Esophagus muscularis mucosa (tissue), 4 donors: ENCODE results near the gene DOCK3. TPM values are rescaled to one million over a fixed set of nuclear protein-coding genes. Genes with fewer than 3 reads are reported as not detected.
"Not testable (repeated sequence)": the region's sequence is repeated elsewhere in the genome, so short reads cannot be mapped to it uniquely, and the experiment has no call there.

Experiments
- DNase-seq: peaks from one replicate; pipeline ENCODE4 v3.0.0-alpha.2; 2017; ENCODE audit errors: extremely low spot score
- H3K27ac ChIP-seq, 4 donors: fragments of 200-600 bp; sonication (generic); replicated peaks in 1 of 4; 1 replicate in 3 of 4; 2 replicates in 1 of 4; pipeline ENCODE4 v1.5.1; 2016 to 2019; ENCODE audit warnings: mild to moderate bottlenecking in 1 of 4
- H3K27me3 ChIP-seq, 4 donors: fragments of 200-600 bp; sonication (generic); one replicate each; pipeline versions ENCODE4 v1.5.1 to v1.6.0; 2016 to 2019
- H3K36me3 ChIP-seq, 4 donors: fragments of 200-600 bp; sonication (generic); one replicate each; pipeline ENCODE4 v1.5.1; 2016 to 2019
- H3K4me1 ChIP-seq, 4 donors: fragments of 200-600 bp; sonication (generic); one replicate each; pipeline ENCODE4 v1.5.1; 2016 to 2019
- H3K4me3 ChIP-seq, 4 donors: fragments of 200-600 bp; sonication (generic); 1 replicate in 2 of 4; 2 replicates in 2 of 4; pipeline ENCODE4 v1.5.1; 2016 to 2019; ENCODE audit warnings: mild to moderate bottlenecking in 4 of 4, moderate library complexity in 1 of 4
- H3K9me3 ChIP-seq, 4 donors: fragments of 200-600 bp; sonication (generic); 1 replicate in 3 of 4; 2 replicates in 1 of 4; pipeline ENCODE4 v1.5.1; 2016 to 2019
- EP300 ChIP-seq: sonication (generic); formaldehyde crosslinking; IDR thresholded peaks from one replicate; pipeline ENCODE4 v1.6.1; 2017; ENCODE audit warnings: antibody characterized with exemption
- POLR2A ChIP-seq: fragments of 450-650 bp; IDR thresholded peaks from one replicate; pipeline ENCODE4 v1.6.1; 2017; ENCODE audit warnings: antibody characterized with exemption, moderate library complexity, mild to moderate bottlenecking, low read depth
- POLR2AphosphoS5 ChIP-seq, 2 donors: sonication (generic); formaldehyde crosslinking; IDR thresholded peaks; one replicate each; pipeline ENCODE4 v1.6.1; 2017; ENCODE audit warnings: antibody characterized with exemption in 2 of 2
- WGBS: methylation state at CpG from one replicate; pipeline ENCODE4 v1.1.5; 2018; 5-methylcytosine and 5-hydroxymethylcytosine counted together
- intact Hi-C: fragments of 100-400 bp; cut with DNase I; formaldehyde crosslinking; loops from one replicate; pipeline ENCODE4 v1.15.1; 2023
- total RNA-seq, 4 donors: library from RNA; depleted of rRNA; stranded (reverse); fragments of >200 nt; gene quantifications; one replicate each; pipeline versions ENCODE4 v1.1.0 to v1.2.1, GENCODE V29; 2016
- TF ChIP-seq, protein P1 (sequence below), 3 experiments: fragments of 200-600 bp in 2 of 3; fragments of 450-650 bp in 1 of 3; sonication (generic) in 2 of 3; IDR thresholded peaks; one replicate each; pipeline ENCODE4 v1.5.1; 2017 to 2019; ENCODE audit warnings: antibody characterized with exemption in 3 of 3, mild to moderate bottlenecking in 2 of 3, moderate library complexity in 1 of 3

DOCK3 gene
- total RNA-seq, 4 donors from 2014 or later, result 5.4 to 10.6 (median 7.2) TPM

GRCh38 chr3:50759015-50759414 is 84.3 kb downstream of the DOCK3 start:
- Histone ChIP-seq H3K27me3 (no peaks in the 10 kb centered on the region), H3K9me3 (peaks cover 0 to 13% (median 3%) of the 10 kb centered on the region in 4 donors), H3K4me1 (no peaks in the 10 kb centered on the region), H3K36me3 (no peaks in the 10 kb centered on the region), H3K27ac (no peak overlapping the region), H3K4me3 (no peak overlapping the region)
- TF ChIP-seq EP300 (no peak), POLR2A (no peak), POLR2AphosphoS5 (IDR thresholded peaks at IDR 0.05) (no peak)
- TF ChIP-seq, protein P1, sequence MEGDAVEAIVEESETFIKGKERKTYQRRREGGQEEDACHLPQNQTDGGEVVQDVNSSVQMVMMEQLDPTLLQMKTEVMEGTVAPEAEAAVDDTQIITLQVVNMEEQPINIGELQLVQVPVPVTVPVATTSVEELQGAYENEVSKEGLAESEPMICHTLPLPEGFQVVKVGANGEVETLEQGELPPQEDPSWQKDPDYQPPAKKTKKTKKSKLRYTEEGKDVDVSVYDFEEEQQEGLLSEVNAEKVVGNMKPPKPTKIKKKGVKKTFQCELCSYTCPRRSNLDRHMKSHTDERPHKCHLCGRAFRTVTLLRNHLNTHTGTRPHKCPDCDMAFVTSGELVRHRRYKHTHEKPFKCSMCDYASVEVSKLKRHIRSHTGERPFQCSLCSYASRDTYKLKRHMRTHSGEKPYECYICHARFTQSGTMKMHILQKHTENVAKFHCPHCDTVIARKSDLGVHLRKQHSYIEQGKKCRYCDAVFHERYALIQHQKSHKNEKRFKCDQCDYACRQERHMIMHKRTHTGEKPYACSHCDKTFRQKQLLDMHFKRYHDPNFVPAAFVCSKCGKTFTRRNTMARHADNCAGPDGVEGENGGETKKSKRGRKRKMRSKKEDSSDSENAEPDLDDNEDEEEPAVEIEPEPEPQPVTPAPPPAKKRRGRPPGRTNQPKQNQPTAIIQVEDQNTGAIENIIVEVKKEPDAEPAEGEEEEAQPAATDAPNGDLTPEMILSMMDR (IDR thresholded peaks at IDR 0.05), result no peak
- no peak for DNase-seq
- 97% methylated on average over 5 of the region's 5 CpGs for WGBS
- intact Hi-C loops, result no loop called here

GRCh38 chr3:50777680-50778079 is 103.0 kb downstream of the DOCK3 start:
- Histone ChIP-seq H3K4me3 (no peak overlapping the region), H3K27ac (no peak overlapping the region), H3K4me1 (no peaks in the 10 kb centered on the region), H3K27me3 (no peaks in the 10 kb centered on the region), H3K9me3 (peaks cover 0 to 4% (median 0%) of the 10 kb centered on the region in 4 donors), H3K36me3 (no peaks in the 10 kb centered on the region)
- WGBS, result 82% methylated on average over 1 of the region's 1 CpG
- TF ChIP-seq POLR2A, result no peak
- no peak for TF ChIP-seq EP300
- TF ChIP-seq, protein P1 (IDR thresholded peaks at IDR 0.05), result no peak
- no peak for TF ChIP-seq POLR2AphosphoS5 (IDR thresholded peaks at IDR 0.05)
- intact Hi-C loops, result no loop called here
- no peak for DNase-seq

DNA sequence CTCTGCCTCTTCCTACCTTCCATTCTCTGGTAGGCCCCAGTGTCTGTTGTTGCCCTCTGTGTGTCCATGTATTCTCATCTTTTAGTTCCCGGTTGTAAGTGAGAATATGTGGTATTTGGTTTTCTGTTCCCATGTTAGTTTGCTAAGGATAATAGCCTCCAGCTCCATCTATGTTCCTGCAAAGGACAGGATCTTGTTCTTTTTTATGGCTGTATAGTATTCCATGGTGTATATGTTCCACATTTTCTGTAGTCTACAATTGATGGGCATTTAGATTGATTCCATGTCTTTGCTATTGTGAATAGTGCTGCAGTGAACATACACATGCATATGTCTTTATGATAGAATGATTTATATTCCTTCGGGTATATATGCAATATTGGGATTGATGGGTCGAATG is 107.0 kb downstream of the DOCK3 start:
- DNase-seq, H3K9me3 ChIP-seq, H3K36me3 ChIP-seq, H3K27ac ChIP-seq, intact Hi-C loops, H3K27me3 ChIP-seq, H3K4me1 ChIP-seq, H3K4me3 ChIP-seq: not testable (repeated sequence)
- WGBS, result 90% methylated on average over 3 of the region's 3 CpGs

GRCh38 chr3:50786631-50787030 is 111.9 kb downstream of the DOCK3 start:
- no peak overlapping the region for H3K27ac ChIP-seq
- no peaks in the 10 kb centered on the region for H3K36me3 ChIP-seq
- intact Hi-C loops, result no loop called here
- H3K27me3 ChIP-seq, result no peaks in the 10 kb centered on the region
- no peaks in the 10 kb centered on the region for H3K4me1 ChIP-seq
- DNase-seq, result no peak
- H3K4me3 ChIP-seq, result no peak overlapping the region
- WGBS, result 88% methylated on average over 5 of the region's 5 CpGs
- TF ChIP-seq POLR2A, result no peak
- TF ChIP-seq, protein P1 (IDR thresholded peaks at IDR 0.05), result no peak
- no peak for TF ChIP-seq EP300
- TF ChIP-seq POLR2AphosphoS5 (IDR thresholded peaks at IDR 0.05), result no peak
- H3K9me3 ChIP-seq, result peaks cover 0 to 7% (median 1%) of the 10 kb centered on the region in 4 donors

- H3K36me3 ChIP-seq, H3K9me3 ChIP-seq, H3K27ac ChIP-seq, intact Hi-C loops, H3K27me3 ChIP-seq, DNase-seq, H3K4me1 ChIP-seq, H3K4me3 ChIP-seq: not testable (repeated sequence)
- 85% methylated on average over 3 of the region's 3 CpGs for WGBS
Observed at GRCh38 chr3:50790894-50791293, 116.2 kb downstream of the DOCK3 start.

DNA sequence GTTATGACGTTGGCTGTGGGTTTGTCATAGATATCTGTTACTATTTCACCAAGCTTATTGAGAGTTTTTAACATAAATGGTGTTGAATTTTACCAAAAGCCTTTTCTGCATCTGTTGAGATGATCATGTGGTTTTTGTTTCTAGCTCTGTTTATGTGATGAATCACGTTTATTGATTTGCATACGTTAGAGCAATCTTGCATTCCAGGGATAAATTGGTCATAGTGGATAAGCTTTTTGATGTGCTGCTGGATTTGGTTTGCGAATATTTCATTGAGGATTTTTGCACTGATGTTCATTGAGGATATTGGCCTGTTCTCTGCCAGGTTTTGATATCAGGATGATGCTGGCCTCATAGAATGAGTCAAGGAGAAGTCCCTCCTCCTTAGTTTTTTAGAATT is 117.8 kb downstream of the DOCK3 start:
- Histone ChIP-seq H3K27ac (no peak overlapping the region), H3K27me3 (no peaks in the 10 kb centered on the region), H3K9me3 (no peaks in the 10 kb centered on the region), H3K4me1 (no peaks in the 10 kb centered on the region), H3K36me3 (no peaks in the 10 kb centered on the region), H3K4me3 (no peak overlapping the region)
- intact Hi-C loops, result no loop called here
- TF ChIP-seq POLR2A (no peak), EP300 (no peak), POLR2AphosphoS5 (IDR thresholded peaks at IDR 0.05) (no peak)
- TF ChIP-seq, protein P1 (IDR thresholded peaks at IDR 0.05), result no peak
- DNase-seq, result no peak
- WGBS, result 75% methylated on average over 4 of the region's 4 CpGs

DNA sequence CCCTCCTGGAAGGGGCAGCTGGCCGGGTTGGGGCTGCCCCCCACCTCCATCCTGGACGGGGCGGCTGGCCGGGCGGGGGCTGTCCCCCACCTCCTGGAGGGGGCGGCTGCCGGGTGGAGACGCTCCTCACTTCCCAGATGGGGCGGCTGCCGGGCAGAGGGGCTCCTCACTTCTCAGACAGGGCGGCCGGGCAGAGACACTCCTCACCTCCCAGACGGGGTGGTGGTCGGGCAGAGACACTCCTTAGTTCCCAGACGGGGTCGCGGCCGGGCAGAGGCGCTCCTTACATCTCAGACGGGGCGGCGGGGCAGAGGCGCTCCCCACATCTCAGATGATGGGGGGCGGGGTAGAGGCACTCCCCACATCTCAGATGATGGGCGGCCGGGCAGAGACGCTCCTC is 129.1 kb downstream of the DOCK3 start:
- H3K36me3 ChIP-seq, H3K27me3 ChIP-seq, H3K4me3 ChIP-seq, H3K27ac ChIP-seq, intact Hi-C loops, H3K4me1 ChIP-seq, DNase-seq: not testable (repeated sequence)
- peaks cover 0 to 35% (median 17%) of the 10 kb centered on the region in 4 donors for H3K9me3 ChIP-seq
- no CpG with 5 or more reads among the region's 27 CpGs for WGBS

DNA sequence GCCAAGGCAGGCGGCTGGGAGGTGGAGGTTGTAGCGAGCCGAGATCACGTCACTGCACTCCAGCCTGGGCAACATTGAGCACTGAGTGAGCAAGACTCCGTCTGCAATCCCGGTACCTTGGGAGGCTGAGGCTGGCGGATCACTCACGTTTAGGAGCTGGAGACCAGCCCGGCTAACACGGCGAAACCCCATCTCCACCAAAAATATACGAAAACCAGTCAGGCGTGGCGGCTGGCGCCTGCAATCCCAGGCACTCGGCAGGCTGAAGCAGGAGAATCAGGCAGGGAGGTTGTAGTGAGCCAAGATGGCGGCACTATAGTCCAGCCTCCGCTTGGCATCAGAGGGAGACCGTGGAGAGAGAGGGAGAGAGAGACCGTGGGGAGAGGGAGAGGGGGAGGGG is 129.6 kb downstream of the DOCK3 start:
- H3K4me3 ChIP-seq, intact Hi-C loops, H3K27me3 ChIP-seq, H3K27ac ChIP-seq, DNase-seq, H3K36me3 ChIP-seq, H3K4me1 ChIP-seq: not testable (repeated sequence)
- peaks cover 0 to 29% (median 14%) of the 10 kb centered on the region in 4 donors for H3K9me3 ChIP-seq
- 98% methylated on average over 16 of the region's 20 CpGs for WGBS
